ENCODE measurements around the gene ZNF423.

The ZNF423 gene

DNA sequence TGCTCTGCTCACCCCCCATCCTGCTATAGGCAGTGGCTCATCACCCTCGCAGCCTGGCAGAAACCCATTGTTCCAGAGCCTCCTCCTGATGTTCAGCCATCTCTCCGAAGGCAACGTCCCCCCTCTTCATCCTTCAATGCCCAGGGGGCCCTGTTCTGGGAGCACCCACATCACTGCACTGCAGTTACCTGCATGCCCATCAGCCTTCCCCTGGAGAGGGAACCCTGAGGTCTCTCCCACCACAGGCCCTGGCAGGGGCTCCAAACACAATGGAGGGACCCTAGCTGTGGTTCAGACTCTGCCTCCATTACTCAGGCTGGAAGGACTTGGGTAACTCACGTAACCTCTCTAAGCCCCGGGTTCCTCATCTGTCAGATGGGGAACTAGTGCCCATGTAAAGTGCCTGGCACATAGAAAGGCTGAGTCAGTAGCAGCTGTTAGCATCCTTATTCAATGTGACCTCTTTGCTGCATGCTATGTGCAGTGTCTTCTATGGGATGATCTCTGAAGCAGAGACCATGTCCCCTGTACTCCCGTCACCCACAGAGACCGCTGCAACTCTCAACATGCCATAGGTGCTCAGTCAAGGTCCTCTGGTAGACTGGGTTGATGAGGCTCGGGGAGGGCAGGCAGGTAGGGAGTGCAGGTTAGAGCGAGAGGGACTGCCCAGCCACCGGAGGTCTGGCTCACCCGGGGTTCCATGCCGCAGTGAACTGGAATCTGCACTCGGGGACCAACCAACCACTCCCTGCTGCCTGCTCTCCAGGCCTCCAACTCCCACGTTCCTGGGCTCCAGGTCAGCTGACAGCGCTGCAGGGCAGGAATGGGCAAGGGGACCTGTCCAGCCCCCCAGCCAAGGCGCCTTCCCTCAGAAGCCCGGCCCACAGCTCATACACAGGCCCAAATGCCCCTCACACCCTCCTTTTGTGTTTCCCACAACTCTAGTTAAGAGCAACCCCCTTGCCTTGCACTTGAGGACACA lies 233.2 kb downstream of the ZNF423 start:
- no peak for DNase-seq (ENCODE audit: low read depth)

DNA sequence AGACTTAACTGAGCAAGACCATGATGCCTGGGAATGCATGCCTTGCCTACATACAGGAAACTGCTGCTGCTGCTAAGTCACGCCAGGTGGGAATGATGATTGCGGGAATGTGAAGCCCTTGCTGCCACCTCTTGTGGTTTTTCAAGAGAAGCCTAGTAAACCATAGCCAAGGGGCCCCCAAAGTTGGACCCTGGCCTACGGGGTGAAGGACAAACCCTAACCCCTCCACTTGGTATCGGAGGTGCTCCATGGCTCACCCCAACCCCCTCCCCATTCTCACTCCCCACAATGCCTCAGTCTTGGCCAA lies 233.9 kb downstream of the ZNF423 start:
- DNase-seq (ENCODE audit: low read depth), result no peak

DNA sequence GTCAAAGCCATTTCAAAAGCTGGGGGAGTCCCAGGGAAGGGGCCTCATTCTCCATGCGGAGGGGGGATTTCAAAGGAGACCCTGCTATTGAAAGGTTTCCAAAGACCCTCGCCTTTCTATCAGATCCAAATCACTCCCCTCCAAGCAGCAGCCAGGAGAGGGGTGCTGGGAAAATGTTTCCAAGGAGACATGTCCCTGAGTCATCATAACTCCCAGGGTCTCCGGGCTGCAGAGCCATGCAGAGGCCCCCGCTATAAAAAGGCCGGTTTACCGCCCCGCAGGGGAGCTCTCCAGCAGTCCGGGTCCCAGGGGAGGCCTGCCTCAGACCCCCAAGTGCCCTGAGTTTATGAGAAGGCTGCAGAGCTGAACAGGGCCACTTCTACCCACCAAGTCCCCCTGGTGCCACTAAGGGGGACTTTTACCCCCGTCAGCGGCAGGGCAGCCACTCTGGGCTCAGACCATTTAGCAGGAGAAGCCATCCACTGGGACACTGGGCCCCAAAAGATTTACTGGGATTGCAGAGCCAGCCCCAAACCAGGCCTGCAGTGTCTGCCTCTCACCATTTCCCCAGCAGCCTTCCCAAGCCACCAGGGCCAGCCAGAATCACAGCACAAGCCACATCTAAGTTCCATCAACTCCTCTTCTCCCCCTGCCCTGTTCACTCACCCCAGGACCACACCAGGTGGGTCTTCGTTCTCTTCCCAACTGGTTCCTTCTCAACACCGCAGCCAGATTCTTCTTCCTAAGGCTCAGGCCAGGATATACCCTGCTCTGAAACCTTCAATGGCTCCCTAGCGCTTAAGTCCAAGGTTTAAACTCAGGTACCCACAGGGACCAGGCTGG lies 234.4 kb downstream of the ZNF423 start:
- no peak for DNase-seq (ENCODE audit: low read depth)

DNA sequence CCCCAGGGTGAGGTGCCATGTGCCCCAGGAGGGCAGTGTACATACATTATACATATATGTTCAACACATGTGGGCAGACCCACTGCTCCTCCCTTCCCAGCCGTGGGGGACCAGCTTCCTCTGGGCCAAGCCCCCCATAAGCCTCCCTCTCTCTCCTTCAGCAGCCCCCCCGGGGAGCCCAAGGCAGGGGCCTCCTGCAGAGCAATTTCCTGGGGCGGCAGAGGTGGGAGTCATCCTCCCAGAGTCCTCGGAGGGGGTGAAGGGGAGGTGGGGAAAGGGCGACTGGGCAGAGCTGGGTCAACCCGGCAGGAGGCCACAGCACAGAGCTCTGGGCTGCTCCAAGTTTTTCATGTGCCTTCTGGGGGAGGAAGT lies 235.1 kb downstream of the ZNF423 start:
- no peak for DNase-seq (ENCODE audit: low read depth)

DNA sequence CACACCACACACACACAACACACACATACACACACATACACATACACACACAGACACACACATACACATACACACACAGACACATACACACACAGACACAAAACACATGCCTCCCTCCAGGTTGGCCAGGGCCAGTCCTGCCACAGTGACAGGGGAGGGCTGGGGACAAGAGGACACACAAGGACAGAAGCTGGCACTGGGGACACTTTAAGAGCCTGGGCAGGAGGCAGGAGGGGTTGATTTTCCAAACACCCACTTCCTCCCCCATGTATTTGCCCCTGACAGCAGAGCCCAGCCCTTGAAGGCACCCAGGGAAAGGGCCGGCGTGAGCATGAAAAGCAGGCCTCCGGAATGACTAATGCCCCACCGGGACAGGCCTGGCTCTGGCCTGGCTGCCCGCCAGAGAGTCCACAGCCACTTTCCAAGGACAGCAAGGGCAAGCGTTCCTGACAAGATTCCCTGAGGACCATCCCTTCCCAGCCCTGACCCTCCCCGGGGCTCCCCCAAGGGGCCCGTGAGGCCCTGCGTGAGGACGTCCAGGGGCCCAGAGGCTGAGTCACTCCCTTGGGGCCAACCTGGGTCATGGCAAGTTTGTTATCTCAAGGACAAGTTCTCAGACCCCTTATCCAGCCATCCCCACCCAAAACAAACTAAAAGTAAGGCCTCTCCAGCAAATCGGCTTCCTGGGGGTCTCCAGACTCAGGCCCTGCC lies 235.6 kb downstream of the ZNF423 start:
- DNase-seq (ENCODE audit: low read depth), result peak; percentile 61

DNA sequence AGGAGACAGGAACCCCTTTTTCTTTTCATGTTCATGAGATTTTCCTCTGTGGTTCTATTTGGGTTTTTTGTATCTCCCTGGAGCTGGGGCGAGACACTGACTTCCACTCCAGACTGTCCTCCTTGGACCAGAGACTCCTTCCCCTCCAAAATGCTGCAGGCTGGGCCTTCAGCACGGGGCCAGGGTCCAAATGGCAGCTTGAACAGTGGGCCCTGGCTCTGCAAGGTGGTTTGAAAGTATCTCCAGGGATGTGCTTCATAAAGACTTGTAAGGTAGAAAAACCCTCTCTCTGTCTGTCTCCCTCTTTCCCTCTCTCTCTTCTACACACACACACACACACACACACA lies 236.1 kb downstream of the ZNF423 start:
- no peak for DNase-seq (ENCODE audit: low read depth)

DNA sequence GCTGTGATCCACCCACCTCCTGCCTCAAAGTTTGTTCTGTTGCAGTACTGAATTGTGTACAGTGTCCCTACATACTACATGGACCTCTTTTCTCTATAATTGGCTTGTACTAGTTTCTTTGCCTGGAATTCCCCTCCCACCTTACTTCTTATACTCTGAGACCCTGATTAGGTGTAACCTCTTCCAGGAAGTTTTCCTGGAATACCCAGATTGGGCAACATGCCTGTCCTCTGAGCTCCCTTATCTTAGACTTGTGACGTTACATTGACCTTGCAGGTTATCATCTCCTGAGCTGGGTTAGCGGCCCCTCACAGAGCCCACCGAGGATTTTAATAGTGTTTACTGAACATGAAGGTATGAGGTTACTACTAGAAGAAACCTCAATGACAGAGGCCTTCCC lies 237.0 kb downstream of the ZNF423 start:
- DNase-seq (ENCODE audit: low read depth), result no peak

DNA sequence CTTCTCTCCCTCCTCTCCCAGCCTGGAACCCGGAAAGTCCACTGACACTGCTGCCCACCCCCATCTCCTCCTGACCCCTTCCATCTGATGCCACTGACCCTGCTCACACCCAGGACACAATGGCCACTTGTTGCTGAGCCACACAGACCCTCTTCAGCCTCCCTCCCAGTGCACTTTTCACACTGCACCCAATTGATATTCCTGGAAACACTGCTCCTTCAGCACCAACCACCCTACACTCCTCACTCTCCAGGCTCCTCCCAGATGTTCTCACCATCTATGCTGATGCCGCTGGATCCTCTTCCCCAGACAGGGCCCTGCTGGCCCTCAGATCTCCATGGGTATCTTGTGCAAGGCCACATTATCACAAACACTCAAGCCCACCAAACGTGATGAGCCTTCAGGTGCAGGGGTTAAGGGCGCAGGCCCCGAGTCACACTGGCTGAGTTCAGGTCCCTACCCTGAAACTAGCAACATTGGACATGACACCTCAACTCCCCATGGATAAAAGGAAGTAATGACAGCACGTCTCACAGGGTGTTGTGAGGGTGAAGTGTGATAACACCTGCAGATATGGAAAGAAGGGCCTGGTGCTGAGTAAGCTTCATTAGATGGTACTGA lies 238.1 kb downstream of the ZNF423 start:
- no peak for DNase-seq (ENCODE audit: low read depth)

DNA sequence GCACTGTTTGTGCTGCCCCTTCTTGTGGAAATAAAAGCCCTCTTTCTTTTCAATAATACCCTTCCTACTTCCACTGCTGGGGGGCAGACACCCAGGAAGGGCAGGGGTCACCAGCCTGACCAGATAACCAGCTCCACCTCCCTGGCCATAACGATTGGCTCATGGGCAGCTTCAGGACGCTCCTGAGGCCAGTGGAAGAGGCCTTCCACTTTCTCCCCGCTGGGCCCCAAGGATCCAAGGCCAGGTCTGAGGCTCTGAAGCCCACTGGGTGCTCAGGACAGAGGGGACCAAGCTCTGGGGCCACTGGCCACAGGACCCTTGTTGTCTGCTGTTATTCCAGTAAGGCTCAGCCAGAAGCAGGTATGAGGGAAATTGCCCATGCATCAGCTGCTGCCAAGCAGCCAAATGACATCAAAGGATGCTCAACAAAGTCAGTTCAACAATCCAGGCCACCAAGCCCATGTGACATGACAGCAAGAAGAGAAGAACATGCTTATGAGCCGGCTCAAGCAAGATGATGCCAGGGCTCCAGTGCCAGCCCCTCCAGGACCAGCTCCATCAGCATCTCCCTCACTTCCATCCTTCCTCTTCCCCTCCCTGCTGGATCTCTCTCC lies 238.8 kb downstream of the ZNF423 start:
- no peak for DNase-seq (ENCODE audit: low read depth)

DNA sequence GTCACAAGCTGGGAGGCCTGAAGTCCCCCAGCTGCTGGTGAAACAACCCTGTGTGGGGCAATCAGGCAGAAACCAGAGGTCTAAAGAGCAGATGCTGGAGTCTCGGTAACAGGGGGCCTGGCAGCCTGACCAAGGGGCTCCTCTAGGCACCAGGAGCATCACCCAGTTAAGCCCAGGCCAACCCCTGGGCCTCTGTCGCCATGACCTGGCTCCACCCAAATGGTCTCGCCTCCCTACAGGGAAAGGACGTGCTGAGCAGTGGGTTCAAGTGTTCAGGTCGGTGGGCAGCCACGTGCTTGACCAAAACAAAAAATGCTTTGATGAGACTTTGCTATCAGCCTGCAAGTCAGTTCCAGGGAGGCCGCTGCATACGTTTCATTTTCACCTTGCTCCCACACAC lies 240.3 kb downstream of the ZNF423 start:
- DNase-seq (ENCODE audit: low read depth), result no peak

DNA sequence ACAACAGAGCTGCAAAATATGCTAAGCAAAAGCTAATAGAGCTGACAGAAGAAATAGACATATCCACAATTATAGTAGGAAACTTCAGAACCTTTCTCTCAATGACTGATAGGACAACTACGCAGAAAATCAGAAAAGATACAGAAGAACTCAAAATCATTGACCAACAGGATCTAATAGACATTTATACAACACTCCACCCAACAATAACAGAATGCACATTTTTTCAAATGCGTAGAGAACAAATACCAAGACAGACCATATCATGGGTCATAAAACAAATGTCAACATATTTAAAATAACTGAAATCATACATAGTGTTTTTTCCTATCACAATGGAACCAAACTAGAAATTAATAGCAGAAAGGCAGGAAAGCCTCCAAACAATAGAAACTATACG lies 244.9 kb downstream of the ZNF423 start:
- DNase-seq (ENCODE audit: low read depth), result no peak

DNA sequence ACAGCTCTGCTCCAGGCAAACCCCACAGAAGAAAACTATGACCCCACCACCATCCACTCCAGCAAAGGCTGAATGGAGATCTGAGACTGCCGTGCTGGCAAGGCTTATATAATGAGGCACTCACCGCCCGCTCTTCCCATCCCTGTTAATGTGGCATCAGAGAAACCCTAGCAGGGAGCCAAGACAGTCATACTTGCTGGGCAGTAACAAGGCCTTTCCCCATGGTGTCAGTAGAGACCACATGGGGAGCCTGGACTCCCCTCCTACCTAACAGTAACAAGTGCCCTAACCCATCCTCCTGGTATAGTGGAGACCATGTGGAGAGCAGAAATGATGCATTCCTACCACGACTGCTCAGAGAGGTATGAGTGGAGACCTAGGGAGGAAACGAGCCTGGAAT lies 247.1 kb downstream of the ZNF423 start:
- DNase-seq (ENCODE audit: low read depth), result peak; percentile 57

DNA sequence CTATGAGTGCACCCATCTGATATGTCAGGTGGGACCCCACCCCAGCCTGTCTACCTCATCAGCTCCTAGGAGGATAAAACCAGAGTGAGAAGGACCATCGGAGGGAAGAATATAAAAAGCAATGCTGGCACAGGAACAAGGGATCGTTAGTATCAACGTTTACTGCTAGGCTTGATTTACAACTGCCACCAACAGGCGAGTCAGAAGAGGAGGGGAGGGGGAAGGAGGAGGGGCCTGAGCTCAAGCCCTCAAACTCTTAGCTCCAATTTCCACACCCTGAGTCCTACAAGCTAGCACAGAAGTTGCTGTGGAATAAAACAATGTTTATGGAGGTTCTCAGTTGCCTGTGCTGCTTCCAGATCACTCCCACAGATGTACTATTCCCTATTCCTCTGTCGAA lies 247.8 kb downstream of the ZNF423 start:
- DNase-seq (ENCODE audit: low read depth), result peak; percentile 47

DNA sequence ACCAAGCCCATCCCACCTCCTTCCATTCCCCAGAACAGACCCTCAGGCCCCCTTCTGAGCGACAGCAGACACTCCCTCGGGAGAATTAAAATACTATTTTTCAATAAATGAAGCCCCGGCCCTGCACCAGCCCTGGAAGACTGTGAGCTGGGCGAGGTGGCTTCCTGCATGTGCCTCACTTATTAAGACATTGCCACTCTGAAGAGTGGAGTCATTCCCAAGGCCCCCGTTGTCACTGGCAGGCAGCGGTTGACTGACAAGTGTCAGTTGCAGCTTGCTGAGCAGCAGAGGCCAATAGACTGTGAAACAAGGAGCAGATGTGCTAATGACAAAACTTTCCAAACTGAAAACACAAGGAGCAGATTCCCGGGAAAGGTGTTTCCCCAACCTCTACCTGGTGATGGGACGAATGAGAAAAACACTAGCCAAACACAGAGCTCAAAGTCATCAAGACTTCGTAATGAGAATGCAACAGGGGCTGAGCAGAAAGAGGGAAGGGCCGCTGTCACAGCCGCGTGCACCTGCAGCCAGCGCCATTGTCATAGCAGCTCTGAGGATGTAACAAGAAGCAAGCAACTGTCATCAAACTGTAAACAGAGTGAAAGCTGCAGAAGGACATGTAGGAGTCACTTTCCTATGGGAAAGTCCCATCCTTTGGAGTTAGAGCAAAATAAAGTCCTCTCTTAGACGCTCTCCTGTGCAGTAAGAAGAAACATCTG lies 250.2 kb downstream of the ZNF423 start:
- no peak for DNase-seq (ENCODE audit: low read depth)

DNA sequence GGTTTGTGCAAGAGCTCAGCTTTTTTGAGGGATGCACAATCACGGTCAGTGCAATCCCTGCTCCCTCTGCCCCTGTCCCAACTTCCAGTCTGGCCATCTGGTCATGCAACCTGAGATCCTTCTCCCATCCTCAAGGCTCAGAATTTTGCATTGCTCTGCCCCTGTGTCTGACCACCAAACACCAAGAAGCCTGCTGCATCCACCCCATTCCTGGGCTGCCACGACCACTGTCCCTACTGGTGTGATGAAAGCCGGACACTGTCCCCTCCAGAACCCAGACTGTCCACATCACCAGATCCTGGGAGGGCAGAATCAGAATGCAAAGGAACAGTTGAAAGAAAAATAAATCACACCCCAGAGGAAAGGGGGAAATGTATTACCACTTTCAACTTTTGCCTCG lies 251.3 kb downstream of the ZNF423 start:
- no peak for DNase-seq (ENCODE audit: low read depth)

DNA sequence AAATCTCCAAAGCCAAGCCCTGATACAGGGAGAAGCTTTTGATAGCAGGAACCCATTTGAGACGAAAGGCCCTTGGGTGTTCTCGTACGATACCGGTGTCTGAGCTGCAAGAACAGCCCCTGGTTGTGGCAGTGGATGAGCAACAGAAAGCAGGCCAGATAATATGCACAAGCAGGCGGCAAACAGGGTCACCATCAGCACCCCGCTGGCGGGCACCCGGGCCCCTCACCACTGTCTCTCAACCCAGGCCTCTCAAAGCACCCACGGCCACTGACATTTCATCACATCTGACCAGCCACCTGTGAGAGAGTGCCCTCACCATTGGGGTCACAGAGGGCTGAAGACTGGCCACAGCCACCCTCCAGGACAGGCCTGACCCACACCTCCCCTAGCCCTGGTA lies 252.0 kb downstream of the ZNF423 start:
- DNase-seq (ENCODE audit: low read depth), result no peak

DNA sequence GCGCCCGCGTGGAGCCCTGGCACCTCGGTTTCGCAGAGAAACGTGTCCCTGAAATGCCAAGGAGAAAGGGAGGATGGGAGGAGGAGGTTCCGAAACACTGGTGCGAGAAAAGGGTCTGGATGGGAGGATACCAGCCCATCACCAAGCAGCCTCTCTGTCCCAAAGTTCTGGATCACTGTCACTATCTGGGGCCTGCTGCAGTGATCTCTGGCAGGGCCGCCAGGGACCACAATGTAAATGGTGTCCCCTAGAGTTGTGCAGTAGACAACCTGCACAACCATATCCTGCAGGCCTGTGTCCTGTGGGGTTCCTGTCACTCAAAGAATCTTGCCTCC lies 253.0 kb downstream of the ZNF423 start:
- DNase-seq (ENCODE audit: low read depth), result no peak

DNA sequence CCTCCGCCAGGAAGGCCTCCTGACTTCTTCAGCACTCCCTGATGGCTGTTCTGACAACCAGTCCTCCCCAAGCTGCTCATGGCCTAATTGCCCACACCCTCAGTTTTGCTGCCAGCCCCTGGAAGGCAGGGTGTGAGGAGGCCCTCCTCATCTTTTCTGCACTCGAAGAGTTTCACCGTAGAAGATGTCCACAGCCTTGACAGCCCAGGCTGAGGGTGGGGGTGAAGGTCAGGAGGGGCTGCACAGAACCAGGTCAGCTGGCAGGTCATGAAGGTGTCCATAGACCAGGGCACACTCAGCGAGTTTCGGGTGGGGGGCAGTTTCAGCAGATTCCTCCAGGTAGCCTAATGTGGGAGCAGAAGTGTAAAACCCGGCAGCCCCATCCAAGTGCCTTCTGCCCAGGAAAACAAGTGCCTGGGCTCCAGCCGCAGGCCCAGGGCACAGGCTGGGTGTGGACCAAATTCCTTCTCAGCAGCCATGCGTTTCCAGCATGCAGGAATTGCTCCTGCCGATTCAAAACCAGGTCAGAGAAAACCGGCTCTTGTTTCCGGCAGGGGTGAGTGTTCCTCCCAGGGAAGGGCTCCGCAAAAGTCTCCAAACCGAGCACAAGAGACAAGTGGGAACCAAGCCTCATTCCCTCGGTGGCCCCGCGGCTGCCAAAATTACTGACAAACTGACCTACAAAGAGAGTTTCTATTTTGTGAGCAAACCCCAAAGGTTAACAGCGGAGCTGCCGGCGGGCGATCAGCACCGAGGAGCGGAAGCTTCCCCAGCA lies 253.5 kb downstream of the ZNF423 start:
- no peak for DNase-seq (ENCODE audit: low read depth)

DNA sequence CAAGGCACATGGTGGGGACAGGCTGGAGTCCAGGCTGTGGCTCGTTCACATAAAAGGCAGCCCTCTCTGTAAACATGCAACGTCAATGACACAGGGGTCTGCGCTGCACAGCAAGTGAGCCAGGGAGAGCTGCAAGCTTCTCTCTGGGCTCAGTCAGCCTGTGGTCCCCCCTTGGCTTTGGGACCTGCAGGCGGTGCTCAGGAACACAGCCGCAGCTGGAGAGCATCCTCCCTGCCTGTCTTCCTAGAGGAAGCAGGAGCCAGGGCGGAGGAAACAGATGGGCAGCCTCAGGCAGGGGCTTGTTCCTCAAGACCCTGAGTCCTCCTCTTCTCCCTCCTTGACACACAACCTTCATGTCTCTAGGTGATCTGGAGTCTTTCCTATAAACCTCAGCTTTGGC lies 254.3 kb downstream of the ZNF423 start:
- DNase-seq (ENCODE audit: low read depth), result no peak

DNA sequence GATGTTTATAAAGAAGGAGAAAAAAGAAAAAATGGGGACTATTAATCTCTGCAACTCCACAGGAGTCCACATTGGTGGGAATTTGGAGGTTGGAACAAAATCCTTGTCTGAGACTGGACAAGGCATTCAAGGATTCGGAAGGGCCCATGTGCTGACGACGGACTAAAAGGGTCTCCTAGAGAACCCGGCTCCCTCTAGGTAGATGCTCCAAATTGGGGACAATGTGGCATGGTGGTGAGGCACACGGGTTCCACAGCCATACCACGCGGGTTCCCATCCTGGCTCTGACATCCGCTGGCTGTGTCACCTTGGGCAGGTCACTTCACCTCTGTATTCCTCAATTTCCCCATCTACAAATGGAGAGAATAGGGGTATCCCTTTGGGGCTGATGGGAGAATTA lies 254.9 kb downstream of the ZNF423 start:
- DNase-seq (ENCODE audit: low read depth), result no peak

DNA sequence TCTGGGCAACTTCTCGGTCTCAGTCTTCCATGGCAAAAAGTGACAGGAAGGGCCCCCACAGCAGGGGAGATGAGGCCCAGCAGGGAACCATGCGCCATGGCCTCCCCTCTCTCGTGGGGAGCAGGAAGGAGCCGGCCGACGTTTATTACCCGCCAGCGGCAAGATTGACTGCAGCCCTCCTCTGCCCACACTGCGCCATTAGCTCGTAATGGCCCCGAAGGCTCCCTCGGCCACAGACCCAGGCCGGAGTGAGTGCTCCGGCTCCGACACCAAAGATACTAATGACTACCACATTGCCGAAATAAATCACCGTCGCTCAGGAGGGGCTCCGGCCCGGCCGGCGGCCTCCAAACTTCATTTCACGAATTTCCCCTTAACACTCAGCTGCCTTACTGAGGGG lies 255.4 kb downstream of the ZNF423 start:
- no peak for DNase-seq (ENCODE audit: low read depth)

Measured in stromal cell of bone marrow (primary cell).